NCI-H69 (cell line): ENCODE data around the gene SPOCK1.

Experiments used
- DNase-seq: peaks from one replicate; lab custom pipeline; 2025; lab: John Stamatoyannopoulos, UW

SPOCK1 gene

DNA sequence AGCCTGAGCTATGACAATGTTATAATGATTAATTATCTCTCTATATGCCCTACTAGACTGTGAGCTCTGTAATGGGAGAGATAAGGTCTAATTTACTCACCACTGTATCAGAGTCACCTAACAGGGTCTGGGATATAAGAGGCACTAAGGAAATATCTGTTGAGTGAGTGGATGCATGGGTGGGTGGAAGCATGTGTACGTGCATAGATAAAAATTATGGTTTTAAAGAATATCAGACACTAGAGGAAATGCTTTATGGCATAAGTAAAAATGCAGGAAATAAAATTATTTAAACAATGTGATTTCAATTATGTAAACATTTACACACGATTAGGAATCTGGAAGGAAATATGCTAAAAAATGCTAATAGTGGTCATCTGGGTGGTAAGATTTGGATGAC lies 137.8 kb downstream of the SPOCK1 start:
- no peak for DNase-seq

DNA sequence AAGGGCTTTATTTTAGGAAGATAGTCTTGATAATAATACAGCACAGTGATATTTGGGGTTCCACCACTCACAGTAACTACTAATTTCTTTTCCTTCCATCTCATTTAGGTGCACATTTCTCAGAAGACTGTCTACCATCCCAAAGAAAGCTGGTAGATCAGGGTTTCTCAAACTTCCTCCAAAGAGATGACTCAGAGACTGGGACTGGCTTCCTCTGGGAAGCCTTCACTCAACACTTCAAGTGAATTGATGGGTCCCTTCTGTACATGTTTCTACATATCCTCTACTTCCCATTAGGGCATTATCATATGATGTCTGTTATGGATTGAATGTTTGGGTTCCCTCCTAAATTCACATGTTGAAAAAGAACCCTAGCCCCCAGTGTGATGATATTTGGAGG lies 138.5 kb downstream of the SPOCK1 start:
- no peak for DNase-seq

DNA sequence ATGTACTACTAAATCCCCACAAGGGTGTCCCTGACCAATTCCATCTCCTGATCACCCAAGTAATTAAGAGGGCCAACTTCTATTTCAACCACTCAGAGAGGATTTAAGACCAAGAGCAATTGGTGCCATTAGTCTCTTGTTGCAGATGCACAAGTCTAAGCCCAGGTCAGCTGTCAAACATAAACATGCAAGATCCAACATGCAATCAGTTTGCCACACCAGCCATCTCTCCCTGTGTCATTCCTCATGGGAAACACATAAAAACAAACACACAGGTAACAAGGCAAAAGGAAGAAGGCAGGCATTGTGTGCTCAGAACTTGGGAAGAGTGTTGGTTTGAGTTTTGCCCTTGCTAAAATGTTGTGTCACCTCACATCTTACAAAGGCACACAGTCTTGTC lies 139.2 kb downstream of the SPOCK1 start:
- no peak for DNase-seq

DNA sequence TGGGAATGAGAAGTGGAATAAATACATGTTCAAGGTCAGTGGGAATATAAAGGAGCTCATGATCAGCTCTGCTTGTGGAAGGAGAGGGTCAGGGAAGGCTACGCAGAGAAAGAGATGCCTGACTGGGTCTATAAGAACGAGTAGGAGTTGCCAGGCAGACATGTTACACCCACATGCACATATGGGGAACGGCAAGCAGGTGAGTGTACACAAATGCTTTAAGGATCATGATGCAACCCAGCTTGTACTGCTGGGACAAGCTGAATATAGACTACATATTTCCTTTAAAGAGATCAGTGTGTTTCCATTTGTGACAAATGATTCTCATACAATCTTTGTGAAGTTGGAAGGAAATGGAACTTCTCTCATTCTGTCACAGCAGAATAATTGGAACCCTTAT lies 141.7 kb downstream of the SPOCK1 start:
- DNase-seq: peak; percentile 61

DNA sequence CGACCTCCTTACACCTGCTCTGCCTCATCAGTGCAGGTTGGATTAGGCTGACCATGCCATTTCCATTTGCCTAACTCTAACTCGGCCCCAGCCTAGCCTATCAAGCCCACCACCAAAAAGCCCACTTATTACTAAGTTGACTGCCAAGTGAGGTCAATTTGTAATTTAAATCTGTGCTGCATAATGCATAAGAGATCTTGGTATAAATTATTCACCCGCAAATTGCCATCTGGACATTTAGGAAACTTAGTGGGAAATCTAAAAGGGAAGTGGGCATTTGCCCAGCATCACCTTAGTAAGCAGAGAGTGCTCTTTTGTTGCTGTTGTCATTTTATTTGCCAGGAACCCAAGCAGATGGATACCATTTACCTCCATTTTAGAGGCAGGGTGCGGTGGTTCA lies 143.0 kb downstream of the SPOCK1 start:
- no peak for DNase-seq

DNA sequence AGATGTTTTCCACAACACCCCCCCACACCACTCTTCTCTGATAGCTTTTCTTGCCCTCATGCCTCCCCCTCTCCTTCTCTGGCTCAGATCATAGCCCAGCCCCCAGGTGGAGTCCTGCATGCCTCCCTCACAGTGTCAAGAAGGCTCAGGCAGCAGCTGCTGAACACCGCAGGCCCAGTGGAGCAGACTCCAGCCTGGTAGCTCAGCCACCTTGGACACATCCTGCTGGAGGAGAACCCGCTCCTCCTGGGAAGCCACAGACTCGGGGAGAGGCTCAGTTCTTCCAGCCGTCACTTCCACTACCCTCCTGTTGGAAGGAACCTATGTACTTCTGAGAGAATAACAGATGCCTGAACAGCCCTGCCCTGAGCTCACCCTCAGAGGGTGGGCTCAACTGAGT lies 143.4 kb downstream of the SPOCK1 start:
- DNase-seq: no peak

DNA sequence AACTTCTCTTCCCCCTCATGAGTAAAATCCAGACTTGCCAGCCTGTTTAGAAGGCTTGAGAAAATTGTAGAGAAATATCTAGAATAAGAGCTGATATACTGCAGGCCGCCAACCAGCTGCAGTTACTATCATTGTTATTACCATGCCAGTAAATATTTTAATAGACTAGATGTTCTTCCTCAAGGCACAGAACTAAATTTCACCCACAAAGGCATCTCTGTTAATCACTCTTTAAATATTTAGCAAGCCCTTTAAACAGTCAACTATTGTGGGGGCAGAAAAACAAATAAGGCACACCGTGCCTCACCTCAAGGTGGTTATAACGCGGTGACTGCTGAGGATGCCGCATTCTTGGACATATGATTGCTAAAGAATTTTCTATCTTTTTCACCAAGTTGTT lies 147.0 kb downstream of the SPOCK1 start:
- DNase-seq: no peak

DNA sequence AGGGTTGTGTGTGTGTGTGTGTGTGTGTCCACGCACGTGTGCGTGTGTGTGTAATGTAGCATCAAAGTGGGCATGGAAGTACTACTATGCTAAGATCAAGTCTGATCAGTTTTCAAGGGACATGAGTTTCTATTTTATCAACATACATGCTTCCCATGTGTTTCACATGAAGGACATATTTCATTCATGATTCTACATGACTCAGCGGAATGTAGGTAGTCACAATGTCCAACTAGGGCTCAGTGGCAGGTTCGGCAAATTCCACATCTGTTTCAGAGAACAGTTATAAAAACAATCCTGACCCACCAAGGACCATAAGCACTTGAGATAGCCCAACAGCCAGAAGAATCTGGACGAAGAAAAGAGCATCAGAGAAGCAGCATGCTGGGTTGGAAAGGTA lies 148.3 kb downstream of the SPOCK1 start:
- no peak for DNase-seq

DNA sequence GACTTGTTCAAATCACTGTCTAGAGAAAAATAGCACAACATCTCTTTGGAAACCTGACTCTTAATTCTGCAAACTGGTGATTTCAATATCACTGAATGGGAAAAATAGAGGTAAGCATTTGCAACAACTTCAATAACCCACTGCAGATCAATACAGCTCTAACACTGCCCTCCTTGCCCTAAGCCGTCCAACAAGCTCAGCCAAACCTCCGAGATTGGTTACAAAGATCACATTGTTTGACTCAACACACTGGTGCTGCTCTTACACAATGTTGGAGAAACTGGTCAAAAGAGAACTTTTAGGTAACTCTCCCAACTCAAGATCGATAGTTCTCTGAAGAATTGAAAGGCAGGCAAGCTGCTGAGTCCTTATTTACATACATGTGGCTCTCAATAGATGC lies 150.4 kb downstream of the SPOCK1 start:
- DNase-seq: no peak

DNA sequence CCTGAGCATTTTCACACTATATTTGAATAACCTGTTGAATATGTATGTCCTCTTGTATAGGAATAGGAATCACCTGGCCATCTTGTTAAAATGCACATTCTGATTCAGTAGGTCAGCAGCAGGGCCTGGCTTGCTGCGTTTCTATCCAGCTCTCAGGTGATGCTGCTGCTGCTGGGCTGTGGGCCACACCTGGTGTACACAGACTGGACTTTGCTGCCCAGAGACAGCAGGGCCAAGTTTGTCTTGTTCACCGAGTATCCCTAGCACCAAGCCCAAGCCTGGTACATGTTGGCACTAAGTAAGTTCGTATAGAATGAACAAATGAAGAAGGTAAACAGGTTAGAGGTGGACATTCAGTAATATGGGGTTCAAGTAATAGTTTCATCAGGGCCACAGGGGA lies 151.3 kb downstream of the SPOCK1 start:
- no peak for DNase-seq

DNA sequence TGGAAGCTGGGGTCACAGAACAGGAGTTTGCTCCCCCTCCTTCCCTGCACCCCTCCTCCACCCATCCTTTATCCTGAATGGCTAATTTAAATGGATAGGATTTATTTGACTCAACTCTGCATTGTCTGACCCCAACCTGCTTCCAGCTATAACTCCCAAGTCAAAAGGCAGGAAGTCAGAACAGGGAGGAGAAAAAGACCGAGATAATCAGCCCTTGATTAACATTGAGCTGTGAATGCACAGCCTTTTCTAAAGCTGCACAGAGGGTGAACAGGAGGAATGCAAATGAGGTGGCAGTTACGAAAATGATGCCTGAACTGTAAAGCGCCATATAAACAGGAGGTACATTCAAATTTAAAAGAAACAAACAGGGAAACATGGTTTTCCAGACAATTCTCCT lies 152.8 kb downstream of the SPOCK1 start:
- DNase-seq: peak; percentile 24

DNA sequence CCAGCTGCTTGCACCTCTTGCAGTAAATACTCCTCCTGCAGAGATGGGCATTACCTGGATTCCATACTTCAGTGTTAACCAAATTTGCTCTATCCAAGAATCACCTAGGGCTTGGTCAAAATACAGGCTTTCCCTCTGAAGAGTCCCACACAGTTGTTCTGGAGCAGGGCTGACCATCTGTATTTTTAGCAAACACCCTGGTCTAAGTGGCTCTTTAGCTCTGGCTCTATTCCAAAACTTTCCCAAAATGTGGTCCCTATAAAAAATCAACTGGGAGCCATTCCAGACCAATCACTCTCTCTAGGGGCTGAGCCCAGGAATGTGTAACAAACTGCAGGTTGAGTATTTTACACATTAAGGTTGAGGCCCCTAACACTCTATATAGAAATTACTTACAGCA lies 153.7 kb downstream of the SPOCK1 start:
- DNase-seq: peak; percentile 59

DNA sequence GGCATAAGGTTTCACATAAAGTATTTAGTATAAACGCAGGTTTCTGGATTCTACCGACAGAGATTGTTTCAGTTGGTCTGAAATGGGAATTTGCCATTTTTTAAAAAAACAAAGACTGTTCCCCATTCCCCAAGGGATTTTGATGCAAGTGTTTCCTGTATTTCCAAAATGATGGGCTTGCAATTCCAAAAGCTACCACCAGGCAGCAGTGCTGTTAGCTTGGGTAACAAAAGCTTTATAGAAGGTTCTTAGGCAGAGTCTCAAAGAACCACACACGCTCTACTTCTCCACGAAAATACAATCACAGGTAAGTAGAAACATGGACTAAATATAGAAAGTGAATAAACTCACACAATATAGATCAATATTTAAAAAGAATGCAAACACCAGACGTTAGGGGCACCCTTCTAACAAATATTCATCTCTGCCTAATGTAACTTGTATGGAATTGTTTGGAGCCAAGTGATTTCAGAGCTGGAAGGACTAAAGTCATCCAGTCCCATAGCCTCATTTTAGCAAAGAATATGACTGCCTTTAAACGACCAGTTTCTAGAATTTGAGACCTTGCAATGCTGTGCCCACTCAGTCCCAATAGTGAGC lies 154.3 kb downstream of the SPOCK1 start:
- peak; percentile 77 for DNase-seq

DNA sequence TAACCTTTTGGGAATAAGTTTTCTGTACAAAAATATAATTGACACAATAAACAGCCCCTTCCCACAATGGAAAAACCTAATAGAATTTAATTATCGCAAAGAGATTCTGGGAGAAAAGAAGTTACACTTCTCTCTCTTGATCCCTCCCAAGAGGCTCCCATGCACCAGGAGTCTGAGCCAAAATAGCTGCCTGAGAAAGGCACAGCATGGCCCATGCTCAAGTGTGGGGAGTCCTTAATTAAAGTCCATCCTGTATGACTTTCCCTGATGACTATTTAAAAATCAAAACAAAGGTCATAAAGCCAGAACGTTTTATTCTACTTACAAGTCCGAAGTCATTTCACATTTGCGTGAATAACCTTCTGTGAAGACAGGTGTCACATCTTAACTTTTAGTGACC lies 155.1 kb downstream of the SPOCK1 start:
- DNase-seq: no peak

DNA sequence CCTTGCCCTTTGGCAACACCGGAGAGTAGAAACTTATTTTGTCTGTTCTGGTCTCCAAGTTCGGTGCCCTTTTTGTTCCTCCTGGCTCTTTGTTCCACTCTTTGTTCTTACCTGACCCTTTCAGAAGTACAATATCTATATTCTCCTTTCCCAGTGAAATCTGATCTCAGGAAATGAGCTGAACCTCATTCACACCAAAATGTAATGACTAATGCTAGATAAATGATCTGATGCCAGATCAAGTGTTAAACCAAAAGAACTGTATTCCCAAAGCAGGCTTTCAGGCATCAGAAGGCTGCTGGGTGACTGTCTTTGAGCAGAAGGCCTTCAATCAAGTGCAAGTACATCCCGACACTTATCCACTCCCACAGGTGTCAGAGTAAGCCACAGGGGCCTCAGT lies 156.4 kb downstream of the SPOCK1 start:
- DNase-seq: peak; percentile 15

DNA sequence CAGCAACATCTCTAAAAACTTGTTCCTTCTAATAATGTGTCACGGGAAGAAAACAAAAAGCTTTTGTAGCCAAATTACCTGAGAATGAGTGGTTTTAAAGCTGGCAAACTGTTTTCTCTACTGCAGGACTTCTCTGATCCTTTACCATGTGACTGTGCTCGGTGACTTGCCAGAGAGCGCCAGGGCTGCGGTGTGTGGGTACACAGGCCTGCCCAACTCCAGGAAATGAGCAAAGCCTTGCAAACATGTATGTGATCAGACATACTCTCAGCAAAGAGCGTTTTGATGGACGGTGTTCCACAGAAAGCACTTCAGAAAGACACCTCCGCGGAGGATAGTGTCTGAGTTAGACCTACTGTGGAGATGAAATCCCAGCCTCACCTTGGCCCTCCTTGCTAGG lies 157.3 kb downstream of the SPOCK1 start:
- DNase-seq: no peak

DNA sequence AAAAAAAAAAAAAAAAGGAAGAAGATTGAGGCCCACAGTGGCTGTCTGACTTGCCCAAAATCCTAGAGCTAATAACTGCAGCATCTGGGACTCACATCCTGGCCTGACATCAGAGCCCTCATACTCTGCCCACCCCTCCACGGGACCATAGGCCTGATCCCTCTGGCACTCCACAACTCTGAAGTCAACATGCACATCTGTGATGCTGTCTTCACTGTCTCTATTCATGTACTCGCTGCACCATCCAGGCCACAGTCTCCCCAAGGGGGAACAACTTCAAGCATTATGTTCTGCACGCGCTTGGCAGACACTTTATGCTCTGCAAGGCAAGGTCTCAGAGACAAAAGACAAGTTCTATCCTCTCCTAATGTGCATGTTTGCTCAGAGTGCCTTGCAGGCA lies 158.2 kb downstream of the SPOCK1 start:
- no peak for DNase-seq

DNA sequence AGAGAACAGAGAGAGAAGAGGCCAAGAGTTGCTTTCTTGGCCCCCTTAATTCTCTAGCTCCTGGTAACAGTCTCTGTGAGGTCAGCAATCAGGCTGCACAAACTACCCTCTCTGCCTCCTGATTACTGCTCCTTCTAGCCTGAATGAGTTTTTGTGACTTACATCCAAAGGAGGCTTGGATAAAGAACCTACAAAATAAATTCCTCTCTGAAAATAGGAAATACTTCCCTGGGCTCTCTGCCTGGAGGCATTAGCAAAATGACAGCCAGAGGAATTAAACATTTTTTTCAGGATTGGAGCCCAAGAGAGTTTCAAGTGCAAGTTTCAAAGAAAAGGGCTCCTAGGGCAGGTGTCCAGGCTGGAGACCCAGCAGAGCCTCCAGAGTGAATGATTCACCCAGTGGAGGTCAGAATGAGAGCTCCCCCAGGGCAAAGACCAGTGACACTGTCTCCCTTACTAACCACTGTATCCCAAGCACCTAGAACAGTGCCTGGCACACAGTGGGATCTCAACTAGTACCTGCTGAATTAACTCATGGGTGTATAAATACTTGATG lies 162.5 kb downstream of the SPOCK1 start:
- no peak for DNase-seq

DNA sequence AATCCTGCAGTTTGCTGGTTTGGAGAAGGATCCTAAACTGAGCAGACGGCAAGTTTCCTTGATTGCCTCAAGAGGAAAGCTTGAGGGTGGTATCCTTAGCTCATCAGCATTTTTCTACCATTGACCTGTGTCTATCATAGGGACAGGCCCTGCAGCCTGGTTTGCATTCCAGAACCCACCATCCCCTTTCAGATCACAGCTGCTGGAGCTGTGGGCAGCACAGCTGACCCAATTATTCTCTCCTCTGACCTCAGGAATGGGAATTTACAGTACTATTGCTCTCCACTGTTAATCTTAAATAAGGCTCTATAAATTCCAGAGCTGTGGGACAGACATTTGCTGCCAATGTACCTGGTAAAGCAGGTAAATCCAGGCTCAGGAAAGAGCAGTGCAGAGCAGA lies 163.0 kb downstream of the SPOCK1 start:
- no peak for DNase-seq

DNA sequence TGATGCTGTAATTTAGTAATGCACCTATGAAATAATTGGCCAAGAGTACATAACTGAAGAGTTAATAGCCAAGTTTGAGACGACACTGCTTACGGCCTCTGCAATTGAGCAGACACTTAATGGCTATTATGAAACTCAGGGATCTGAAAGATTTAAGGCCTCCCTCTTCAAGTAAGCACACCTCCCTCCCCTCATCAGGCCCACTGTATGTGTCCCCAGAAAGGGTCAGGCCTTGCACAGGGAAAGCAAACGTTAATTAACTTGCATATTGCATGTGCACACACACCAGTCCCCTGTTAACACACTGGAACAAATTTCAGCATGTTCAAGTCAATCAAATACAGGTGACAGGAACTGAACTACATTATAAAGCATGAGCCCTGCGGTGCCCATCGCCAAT lies 163.6 kb downstream of the SPOCK1 start:
- peak; percentile 64 for DNase-seq

DNA sequence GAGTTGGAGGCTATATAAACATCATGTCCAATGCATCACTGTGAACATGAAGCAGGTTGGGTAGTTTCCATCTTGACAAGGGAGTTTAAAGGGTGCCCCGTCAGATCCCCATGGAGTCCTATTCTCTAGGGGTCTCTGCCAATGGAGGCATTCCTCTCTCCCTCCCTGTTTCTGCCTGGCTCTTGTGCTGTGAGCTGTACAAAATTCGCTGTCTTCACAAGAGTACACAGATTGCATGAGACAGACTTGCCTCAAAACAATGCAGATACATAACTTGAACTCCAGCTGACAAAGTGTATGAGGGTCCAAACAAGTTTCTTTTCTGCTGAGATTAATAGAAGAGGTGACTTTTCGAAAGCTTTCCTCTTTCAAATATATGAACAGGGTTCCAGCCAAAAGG lies 165.2 kb downstream of the SPOCK1 start:
- no peak for DNase-seq

DNA sequence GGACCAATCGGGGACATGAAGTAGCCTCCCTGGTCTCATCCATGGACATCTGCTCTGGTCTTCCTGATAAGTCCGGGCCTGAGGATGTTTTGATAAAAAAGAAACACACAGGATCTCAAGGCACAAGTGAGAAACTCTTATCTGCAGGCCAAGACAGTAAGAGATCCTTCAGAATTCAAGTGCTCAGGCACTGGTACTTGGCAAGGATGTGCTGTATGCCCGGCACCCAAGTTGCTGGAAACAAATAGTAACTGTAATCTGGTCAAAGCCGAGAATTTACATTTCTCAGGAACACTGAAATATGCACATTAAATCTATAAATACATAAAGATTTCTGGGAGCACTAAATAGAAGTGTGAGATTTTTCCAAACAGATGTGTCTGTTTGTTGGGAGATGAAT lies 165.7 kb downstream of the SPOCK1 start:
- no peak for DNase-seq

DNA sequence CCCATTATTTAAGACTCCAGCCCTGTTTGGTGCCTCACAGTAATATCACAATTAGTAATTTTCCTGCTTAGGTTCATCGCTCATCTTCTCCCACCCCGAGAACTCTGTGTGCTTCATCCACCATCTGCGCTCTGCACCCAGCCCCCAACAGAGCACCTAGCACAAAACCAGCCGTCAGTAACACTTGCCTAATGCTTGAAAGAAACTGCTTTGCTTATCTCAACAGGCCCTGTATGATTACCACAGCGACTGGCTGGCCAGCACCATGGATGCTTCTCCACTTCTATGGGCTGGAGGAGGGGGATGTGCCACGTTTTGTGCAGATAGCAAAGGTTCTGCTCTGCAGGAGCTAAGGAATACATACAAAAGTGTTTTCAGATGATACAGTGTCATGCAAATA lies 166.8 kb downstream of the SPOCK1 start:
- DNase-seq: peak; percentile 84

DNA sequence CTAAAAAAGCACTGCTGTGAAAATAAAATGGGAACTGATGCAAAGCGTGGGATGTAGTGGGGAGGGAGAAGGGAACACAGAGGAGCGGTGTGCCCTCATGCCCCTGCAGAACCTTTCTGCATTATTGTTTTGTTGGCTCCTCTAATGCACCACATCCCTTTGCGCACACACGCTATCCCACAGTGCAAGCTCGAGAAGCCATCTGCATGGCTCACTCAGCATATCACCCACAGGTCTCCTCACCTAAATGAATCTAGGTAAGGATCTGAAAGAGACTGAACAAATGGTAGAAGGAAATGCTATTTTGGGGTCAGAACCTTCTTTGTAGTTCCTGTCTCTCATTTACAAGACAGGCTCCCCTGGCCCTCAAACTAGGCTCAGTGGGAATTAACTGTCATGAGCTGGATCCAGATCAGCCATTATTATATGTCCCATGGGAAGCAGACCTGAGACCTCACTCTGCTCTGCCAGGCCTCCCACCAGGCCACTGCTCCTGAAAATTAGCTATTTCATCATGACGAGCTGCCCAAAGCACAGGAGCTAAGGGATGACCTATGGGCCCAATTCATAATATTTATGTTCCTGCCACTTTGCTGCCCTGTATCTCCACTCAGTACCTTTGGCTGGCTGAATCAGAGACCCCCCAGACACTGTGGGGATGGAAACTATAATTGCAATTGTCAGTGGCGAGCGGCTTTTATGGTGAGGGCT lies 169.4 kb downstream of the SPOCK1 start:
- DNase-seq: peak; percentile 66
